ENCODE results near the gene RPL3.

Gene RPL3

GRCh38 chr22:39279170-39279850 is 40.1 kb downstream of the RPL3 start:
- no peak for DNase-seq

GRCh38 chr22:39278040-39278439 is 41.4 kb downstream of the RPL3 start:
- DNase-seq, result no peak

GRCh38 chr22:39277142-39277607 is 42.2 kb downstream of the RPL3 start:
- no peak for DNase-seq

GRCh38 chr22:39276440-39277141 is 42.8 kb downstream of the RPL3 start:
- no peak for DNase-seq

GRCh38 chr22:39275814-39276439 is 43.5 kb downstream of the RPL3 start:
- DNase-seq, result no peak

- no peak for DNase-seq
These were observed 45.2 kb downstream of the RPL3 start for GRCh38 chr22:39273950-39274887.

GRCh38 chr22:39270792-39271191 is 48.6 kb downstream of the RPL3 start:
- DNase-seq, result no peak

- DNase-seq, result no peak
These were observed 49.1 kb downstream of the RPL3 start for GRCh38 chr22:39270280-39270679.

- DNase-seq, result no peak
These were observed 50.2 kb downstream of the RPL3 start for GRCh38 chr22:39269095-39269790.

GRCh38 chr22:39268645-39269044 is 50.8 kb downstream of the RPL3 start:
- no peak for DNase-seq

GRCh38 chr22:39267974-39268373 is 51.4 kb downstream of the RPL3 start:
- DNase-seq, result no peak

- no peak for DNase-seq
These were observed 52.9 kb downstream of the RPL3 start for GRCh38 chr22:39266398-39267030.

- DNase-seq, result no peak
These were observed 54.1 kb downstream of the RPL3 start for GRCh38 chr22:39265143-39265886.

GRCh38 chr22:39264349-39265038 is 54.9 kb downstream of the RPL3 start:
- no peak for DNase-seq

GRCh38 chr22:39263626-39264348 is 55.6 kb downstream of the RPL3 start:
- DNase-seq, result no peak
